ENCODE results near the gene PRKACG. TPM values are rescaled to one million over a fixed set of nuclear protein-coding genes. Genes with fewer than 3 reads are reported as not detected.

Gene PRKACG
- total RNA-seq, 1 donor from 2014 or later = not detected

- H3K36me3 Mint-ChIP-seq (ENCODE audit: low read depth) = peaks cover 28% of the 10 kb centered on the region
- H3K27ac Mint-ChIP-seq = peak overlapping the region; percentile 87
- peaks cover 2% of the 10 kb centered on the region for H3K27me3 Mint-ChIP-seq (ENCODE audit: insufficient read depth)
- peaks cover 69% of the 10 kb centered on the region for H3K4me1 Mint-ChIP-seq (ENCODE audit: low read depth)
- DNase-seq (ENCODE audit: low spot score) = no peak
- H3K4me3 Mint-ChIP-seq = peak overlapping the region; percentile 43
- intact Hi-C loops (cut with micrococcal nuclease) = loop anchor here (1.0 to 5.0 kb wide), 11 partner anchors 9 to 322 kb away; partner anchors contain the start of gene FXN
- H3K9me3 Mint-ChIP-seq = no peaks in the 10 kb centered on the region
These were observed 39.0 kb downstream of the PRKACG start for GRCh38 chr9:68974901-68975300.

- H3K36me3 Mint-ChIP-seq (ENCODE audit: low read depth) = peaks cover 29% of the 10 kb centered on the region
- peak overlapping the region; percentile 60 for H3K4me3 Mint-ChIP-seq
- H3K4me1 Mint-ChIP-seq (ENCODE audit: low read depth) = peaks cover 69% of the 10 kb centered on the region
These were observed 39.5 kb downstream of the PRKACG start for GRCh38 chr9:68974431-68974830.

GRCh38 chr9:68973619-68974018, 40.3 kb downstream of the PRKACG start:
- intact Hi-C loops (cut with micrococcal nuclease) = loop anchor here (1.0 to 5.0 kb wide), 11 partner anchors 11 to 320 kb away; partner anchors contain the start of gene FXN
- peaks cover 62% of the 10 kb centered on the region for H3K4me1 Mint-ChIP-seq (ENCODE audit: low read depth)
- DNase-seq (ENCODE audit: low spot score) = no peak
- no peaks in the 10 kb centered on the region for H3K9me3 Mint-ChIP-seq
- no peaks in the 10 kb centered on the region for H3K27me3 Mint-ChIP-seq (ENCODE audit: insufficient read depth)
- H3K27ac Mint-ChIP-seq = peak overlapping the region; percentile 87
- peaks cover 30% of the 10 kb centered on the region for H3K36me3 Mint-ChIP-seq (ENCODE audit: low read depth)
- peak overlapping the region; percentile 60 for H3K4me3 Mint-ChIP-seq

More at GRCh38 chr9:68974431-68974830, 39.5 kb downstream of the PRKACG start:
- Mint-ChIP-seq H3K27ac (peak overlapping the region; percentile 87), H3K9me3 (no peaks in the 10 kb centered on the region), H3K27me3 (ENCODE audit: insufficient read depth) (no peaks in the 10 kb centered on the region)
- DNase-seq (ENCODE audit: low spot score) = peak; percentile 22
- intact Hi-C loops (cut with micrococcal nuclease) = loop anchor here (1.0 to 5.0 kb wide), 11 partner anchors 10 to 321 kb away; partner anchors contain the start of gene FXN

- intact Hi-C loops (cut with micrococcal nuclease) = loop anchor here (5.0 kb wide), 1 partner anchor 67 kb away; the partner anchor contains the start of gene FXN
- Mint-ChIP-seq H3K27me3 (ENCODE audit: insufficient read depth) (no peaks in the 10 kb centered on the region), H3K4me3 (no peak overlapping the region), H3K9me3 (no peaks in the 10 kb centered on the region), H3K27ac (no peak overlapping the region), H3K4me1 (ENCODE audit: low read depth) (peaks cover 38% of the 10 kb centered on the region), H3K36me3 (ENCODE audit: low read depth) (peaks cover 21% of the 10 kb centered on the region)
- DNase-seq (ENCODE audit: low spot score) = no peak
These were observed 43.8 kb downstream of the PRKACG start for GRCh38 chr9:68970151-68970550.

- Mint-ChIP-seq H3K36me3 (ENCODE audit: low read depth) (peaks cover 21% of the 10 kb centered on the region), H3K27ac (no peak overlapping the region), H3K4me1 (ENCODE audit: low read depth) (peaks cover 37% of the 10 kb centered on the region), H3K9me3 (no peaks in the 10 kb centered on the region), H3K4me3 (no peak overlapping the region), H3K27me3 (ENCODE audit: insufficient read depth) (no peaks in the 10 kb centered on the region)
- intact Hi-C loops (cut with micrococcal nuclease) = no loop called here
- DNase-seq (ENCODE audit: low spot score) = no peak
These were observed 44.4 kb downstream of the PRKACG start for GRCh38 chr9:68969538-68969937.

- no peaks in the 10 kb centered on the region for H3K27me3 Mint-ChIP-seq (ENCODE audit: insufficient read depth)
- peaks cover 20% of the 10 kb centered on the region for H3K36me3 Mint-ChIP-seq (ENCODE audit: low read depth)
- H3K27ac Mint-ChIP-seq = no peak overlapping the region
- H3K4me1 Mint-ChIP-seq (ENCODE audit: low read depth) = peaks cover 29% of the 10 kb centered on the region
- intact Hi-C loops (cut with micrococcal nuclease) = no loop called here
- no peak overlapping the region for H3K4me3 Mint-ChIP-seq
- DNase-seq (ENCODE audit: low spot score) = no peak
- H3K9me3 Mint-ChIP-seq = no peaks in the 10 kb centered on the region
These were observed 46.1 kb downstream of the PRKACG start for GRCh38 chr9:68967800-68968199.

- H3K27me3 Mint-ChIP-seq (ENCODE audit: insufficient read depth) = no peaks in the 10 kb centered on the region
- no peak overlapping the region for H3K4me3 Mint-ChIP-seq
- H3K9me3 Mint-ChIP-seq = no peaks in the 10 kb centered on the region
- peaks cover 15% of the 10 kb centered on the region for H3K36me3 Mint-ChIP-seq (ENCODE audit: low read depth)
- intact Hi-C loops (cut with micrococcal nuclease) = no loop called here
- no peak overlapping the region for H3K27ac Mint-ChIP-seq
- DNase-seq (ENCODE audit: low spot score) = no peak
- peaks cover 23% of the 10 kb centered on the region for H3K4me1 Mint-ChIP-seq (ENCODE audit: low read depth)
These were observed 47.4 kb downstream of the PRKACG start for GRCh38 chr9:68966496-68966944.

GRCh38 chr9:68964765-68965164, 49.1 kb downstream of the PRKACG start:
- intact Hi-C loops (cut with micrococcal nuclease) = loop anchor here (1.0 kb wide), 1 partner anchor 9 kb away; no protein-coding TSS in a partner anchor
- peaks cover 13% of the 10 kb centered on the region for H3K36me3 Mint-ChIP-seq (ENCODE audit: low read depth)
- no peak for DNase-seq (ENCODE audit: low spot score)

GRCh38 chr9:68964102-68964541, 49.8 kb downstream of the PRKACG start:
- DNase-seq (ENCODE audit: low spot score) = no peak
- H3K27me3 Mint-ChIP-seq (ENCODE audit: insufficient read depth) = peaks cover 8% of the 10 kb centered on the region
- H3K36me3 Mint-ChIP-seq (ENCODE audit: low read depth) = peaks cover 8% of the 10 kb centered on the region
- no peak overlapping the region for H3K4me3 Mint-ChIP-seq
- H3K27ac Mint-ChIP-seq = no peak overlapping the region
- H3K4me1 Mint-ChIP-seq (ENCODE audit: low read depth) = peaks cover 12% of the 10 kb centered on the region
- H3K9me3 Mint-ChIP-seq = no peaks in the 10 kb centered on the region
- intact Hi-C loops (cut with micrococcal nuclease) = loop anchor here (1.0 kb wide), 1 partner anchor 9 kb away; no protein-coding TSS in a partner anchor

More at GRCh38 chr9:68964765-68965164, 49.1 kb downstream of the PRKACG start:
- Mint-ChIP-seq H3K27ac (no peak overlapping the region), H3K9me3 (no peaks in the 10 kb centered on the region), H3K27me3 (ENCODE audit: insufficient read depth) (peaks cover 4% of the 10 kb centered on the region), H3K4me3 (no peak overlapping the region), H3K4me1 (ENCODE audit: low read depth) (peaks cover 17% of the 10 kb centered on the region)

GRCh38 chr9:68963416-68963815, 50.5 kb downstream of the PRKACG start:
- intact Hi-C loops (cut with micrococcal nuclease) = no loop called here
- H3K4me3 Mint-ChIP-seq = no peak overlapping the region
- H3K36me3 Mint-ChIP-seq (ENCODE audit: low read depth) = peaks cover 8% of the 10 kb centered on the region
- DNase-seq (ENCODE audit: low spot score) = no peak
- H3K9me3 Mint-ChIP-seq = no peaks in the 10 kb centered on the region
- H3K4me1 Mint-ChIP-seq (ENCODE audit: low read depth) = peaks cover 12% of the 10 kb centered on the region
- peaks cover 8% of the 10 kb centered on the region for H3K27me3 Mint-ChIP-seq (ENCODE audit: insufficient read depth)
- no peak overlapping the region for H3K27ac Mint-ChIP-seq

Other genes starting within 250 kb of the PRKACG start
- gene FXN, start 21.6 kb upstream of the PRKACG start, total RNA-seq = 43.6 and 47.7 TPM in 2 replicates
- gene TJP2, start 160.2 kb upstream of the PRKACG start, total RNA-seq = 19.3 and 20.7 TPM in 2 replicates